Adipose tissue (tissue), 3 donors: ENCODE measurements around the gene SMIM45.

Source experiments
- H3K27ac ChIP-seq: one replicate; pipeline ENCODE4 v1.5.1; 2013; ENCODE audit warnings: low read depth, low read length
- WGBS, 3 donors: extraction: QIAGEN DNeasy Blood & Tissue Kit; methylation state at CpG; one replicate each; pipeline ENCODE4 v1.1.7; 2013; 5-methylcytosine and 5-hydroxymethylcytosine counted together
- donor health status: healthy with polysubstance abuse.
- donor health status: Bipolar disorder and iron deficiency.
- donor health status: healthy.

SMIM45 gene

DNA sequence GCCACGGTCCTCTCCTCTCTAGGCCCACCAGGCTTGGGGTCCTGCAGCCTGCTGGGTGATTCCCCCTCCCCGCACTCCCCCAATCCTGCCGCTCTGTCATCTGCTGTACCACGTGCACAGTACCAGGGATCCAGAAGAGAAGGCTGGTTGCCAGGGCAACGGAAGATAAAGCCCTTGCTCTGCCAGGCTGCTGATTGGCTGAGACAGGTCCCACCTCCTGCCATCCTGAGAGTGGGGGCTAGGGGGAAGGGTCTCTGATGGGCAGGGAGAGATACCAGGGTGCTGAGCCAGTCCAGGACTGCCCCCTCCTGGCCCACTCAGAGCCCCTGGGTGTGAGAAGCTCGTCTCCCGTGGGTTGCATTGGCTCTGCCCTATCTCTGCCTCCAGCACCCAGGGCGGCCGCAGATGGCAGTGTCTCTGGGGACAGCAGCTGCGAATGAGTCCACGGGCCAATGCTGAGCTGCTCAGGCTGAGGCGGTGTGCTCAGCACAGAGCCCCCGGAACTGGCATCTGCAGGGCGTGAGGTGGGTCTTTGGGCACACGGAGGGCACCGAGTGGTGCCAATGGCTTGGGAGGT, at the start of gene SMIM45:
Gene SMIM45 (plus strand): TSS at position 253 of the 577 bp plus-strand sequence.
- H3K27ac ChIP-seq, result no peak within 1 kb of the TSS
- WGBS, 3 donors, result 49 to 72% (median 72%) methylated on average over 15 to 16 of the region's 16 CpGs

GRCh38 chr22:41902932-41903421, 49.0 kb upstream of the SMIM45 start:
- 84 to 88% (median 87%) methylated on average over 14 to 15 of the region's 15 CpGs for WGBS, 3 donors
- no peak overlapping the region for H3K27ac ChIP-seq

DNA sequence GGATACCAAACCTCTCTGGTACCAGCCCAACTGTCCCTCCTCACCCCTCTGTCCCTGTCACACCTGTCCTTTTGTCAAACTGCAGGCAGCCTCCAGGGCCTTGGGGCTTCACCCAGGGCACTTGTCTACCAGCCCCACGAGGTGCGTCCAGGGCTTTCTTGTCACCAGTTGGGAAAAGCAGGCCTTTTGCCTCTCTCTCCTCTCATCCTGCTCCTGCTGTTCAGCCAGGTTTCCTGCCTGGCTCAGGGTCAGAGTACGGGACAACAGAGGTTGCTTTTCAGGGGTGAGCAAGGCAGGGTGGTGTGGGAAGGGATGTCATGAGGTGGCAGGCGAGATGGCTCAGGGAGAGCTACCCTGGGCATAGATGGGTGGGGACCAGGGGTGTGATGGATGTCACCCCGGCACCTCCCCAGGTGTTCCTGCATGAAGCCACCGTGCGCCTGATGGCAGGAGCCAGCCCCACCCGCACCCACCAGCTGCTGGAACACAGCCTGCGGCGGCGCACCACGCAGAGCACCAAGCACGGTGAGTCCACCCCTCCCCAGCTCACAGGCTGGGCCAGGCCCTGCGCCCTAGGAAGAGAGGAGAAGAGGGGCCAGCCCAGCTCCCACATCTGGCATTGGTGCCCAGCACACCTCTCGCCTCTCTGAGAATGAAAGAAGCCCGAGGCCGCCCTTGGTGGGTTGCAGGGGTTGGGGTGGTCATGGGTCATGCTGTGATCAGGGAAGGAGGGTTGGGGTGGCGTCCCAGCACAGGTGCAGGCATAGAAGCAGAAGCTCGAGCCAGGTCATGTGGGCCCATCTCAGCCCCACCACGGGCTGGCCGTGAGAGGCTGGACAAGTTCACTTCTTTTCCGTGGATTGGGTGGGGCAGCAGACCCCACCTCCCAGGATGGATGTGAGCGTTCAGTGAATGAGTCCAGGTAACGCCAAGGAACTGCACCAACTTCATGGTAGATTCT, 47.2 kb upstream of the SMIM45 start:
- WGBS, 3 donors, result 92 to 93% (median 93%) methylated on average over 23 to 24 of the region's 24 CpGs
- H3K27ac ChIP-seq, result no peak overlapping the region

DNA sequence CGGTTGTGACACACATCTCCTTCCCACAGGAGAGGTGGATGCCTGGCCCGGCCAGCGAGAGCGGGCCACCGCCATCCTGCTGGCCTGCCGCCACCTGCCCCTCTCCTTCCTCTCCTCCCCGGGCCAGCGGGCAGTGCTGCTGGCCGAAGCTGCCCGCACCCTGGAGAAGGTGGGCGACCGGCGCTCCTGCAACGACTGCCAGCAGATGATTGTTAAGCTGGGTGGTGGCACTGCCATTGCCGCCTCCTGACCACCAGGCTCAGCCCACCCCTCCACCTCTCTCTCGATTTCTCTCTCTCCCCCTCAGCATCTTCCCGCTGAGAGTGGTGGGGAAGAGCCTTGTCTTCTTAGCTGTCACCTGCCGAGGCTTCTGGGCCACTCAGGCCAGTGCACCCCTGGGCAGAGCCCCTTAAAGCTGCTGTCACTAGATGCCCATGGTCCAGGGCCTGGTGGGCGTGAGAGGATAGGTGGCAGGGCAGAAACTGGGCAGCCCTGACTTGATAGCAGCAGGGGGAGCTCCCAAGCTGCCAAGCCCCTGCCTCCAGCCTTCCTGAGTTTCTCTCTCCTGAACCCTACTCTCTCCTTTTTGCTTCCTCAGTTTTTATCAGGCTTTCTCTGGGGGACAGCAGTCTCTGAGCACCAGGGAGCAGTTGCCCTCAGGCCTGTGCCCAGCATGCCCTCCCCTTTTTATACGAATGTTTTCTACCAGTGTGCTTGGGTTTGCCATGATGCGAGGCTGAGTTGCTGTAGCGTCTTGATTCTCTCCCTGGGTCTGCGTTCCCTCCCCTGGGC, 46.3 kb upstream of the SMIM45 start:
- 88 to 95% (median 94%) methylated on average over 23 of the region's 23 CpGs for WGBS, 3 donors
- no peak overlapping the region for H3K27ac ChIP-seq

- no peak overlapping the region for H3K27ac ChIP-seq
- WGBS, 3 donors, result 90 to 96% (median 94%) methylated on average over 5 of the region's 5 CpGs
Observed at GRCh38 chr22:41906822-41907221, 45.1 kb upstream of the SMIM45 start.

DNA sequence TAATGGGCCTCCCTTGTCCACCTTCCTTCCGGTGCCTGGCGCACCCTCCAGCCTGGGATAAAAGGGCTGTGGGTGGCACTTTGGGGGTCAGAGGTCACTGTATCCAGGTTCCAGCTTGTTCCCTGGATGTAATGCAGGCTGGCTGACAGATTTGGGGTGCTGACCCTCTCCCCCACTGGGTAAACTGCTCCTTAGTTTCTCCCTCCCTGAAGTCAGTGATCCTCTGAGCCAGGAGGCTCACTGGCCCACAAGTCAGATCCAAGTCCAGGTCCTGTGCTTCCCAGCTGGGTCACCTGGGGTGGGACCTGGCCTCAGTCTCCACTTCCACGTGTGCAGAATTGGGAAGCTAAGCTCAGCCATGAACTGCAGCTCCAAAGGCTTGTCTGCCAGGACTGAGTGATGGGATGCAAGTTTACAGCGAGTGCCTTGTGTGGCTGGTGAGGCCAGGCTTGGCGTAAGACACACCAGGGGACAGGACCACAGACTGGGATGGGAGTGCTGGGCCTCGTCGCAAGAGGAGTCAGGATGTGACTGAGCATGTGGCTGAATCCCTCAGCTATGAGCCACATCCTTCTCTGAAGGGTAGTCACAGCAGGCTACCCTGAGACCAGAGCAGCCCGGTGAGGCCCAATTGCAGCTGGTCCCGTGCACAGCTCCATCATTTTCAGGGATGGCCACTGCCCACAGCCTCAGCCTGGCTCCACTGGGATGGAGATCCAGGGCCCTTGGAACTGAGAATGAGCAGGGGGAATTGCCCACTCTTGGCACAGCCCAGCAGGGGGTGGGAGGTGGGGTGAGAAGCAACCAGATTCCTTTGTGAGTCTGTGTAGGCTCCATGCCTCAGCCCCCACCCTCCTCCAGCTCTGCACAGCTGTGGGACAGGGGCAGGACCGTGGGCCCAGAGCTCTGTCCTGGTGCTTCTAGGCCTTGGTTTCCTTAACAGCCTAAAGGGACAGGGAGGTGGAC, 44.2 kb upstream of the SMIM45 start:
- no peak overlapping the region for H3K27ac ChIP-seq
- WGBS, 3 donors, result 80 to 88% (median 84%) methylated on average over 10 of the region's 10 CpGs

DNA sequence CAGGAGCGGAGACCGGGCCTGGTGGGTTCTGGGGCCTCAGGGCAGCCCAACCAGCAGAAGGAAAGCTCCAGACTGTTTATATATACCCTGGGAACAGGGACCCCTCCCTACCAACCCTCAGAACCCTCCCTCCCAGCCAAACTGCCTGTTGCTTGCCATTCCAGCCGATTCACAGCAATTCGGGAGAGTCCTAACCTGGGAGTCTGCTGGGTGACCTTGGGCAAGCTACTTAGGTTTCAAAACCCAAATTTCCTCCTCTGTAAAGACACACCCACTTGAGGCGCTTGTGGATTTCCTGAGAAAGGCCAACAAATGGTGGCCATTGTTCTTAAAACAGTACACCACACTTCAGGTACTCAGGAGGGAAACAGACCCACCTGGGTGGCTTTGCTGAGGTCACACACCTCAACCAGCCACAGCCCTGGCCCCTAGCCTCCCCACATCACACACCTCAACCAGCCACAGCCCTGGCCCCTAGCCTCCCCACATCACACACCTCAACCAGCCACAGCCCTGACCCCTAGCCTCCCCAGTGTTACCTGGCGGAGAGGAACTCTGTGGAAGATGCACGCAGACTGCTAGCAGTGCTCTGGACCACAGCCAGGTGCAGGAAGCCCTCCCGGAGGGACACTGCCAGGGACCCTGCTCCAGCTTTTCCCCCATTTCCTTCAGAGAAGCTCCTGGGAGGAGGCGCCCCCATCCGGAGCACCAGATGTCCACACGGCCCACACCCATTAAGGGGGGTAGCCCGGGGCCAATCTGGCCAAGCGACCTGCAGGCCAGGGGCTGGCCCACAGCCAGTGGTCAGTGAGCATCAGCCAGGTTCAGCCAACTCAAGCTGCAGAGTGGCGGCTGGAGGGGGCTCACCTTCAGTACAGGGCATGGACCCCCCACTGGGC, 43.3 kb upstream of the SMIM45 start:
- H3K27ac ChIP-seq, result no peak overlapping the region
- 62 to 71% (median 62%) methylated on average over 14 of the region's 14 CpGs for WGBS, 3 donors

- no peak overlapping the region for H3K27ac ChIP-seq
- WGBS, 3 donors, result 23 to 32% (median 25%) methylated on average over 50 to 55 of the region's 55 CpGs
Observed at GRCh38 chr22:41909310-41910049, 42.5 kb upstream of the SMIM45 start.

DNA sequence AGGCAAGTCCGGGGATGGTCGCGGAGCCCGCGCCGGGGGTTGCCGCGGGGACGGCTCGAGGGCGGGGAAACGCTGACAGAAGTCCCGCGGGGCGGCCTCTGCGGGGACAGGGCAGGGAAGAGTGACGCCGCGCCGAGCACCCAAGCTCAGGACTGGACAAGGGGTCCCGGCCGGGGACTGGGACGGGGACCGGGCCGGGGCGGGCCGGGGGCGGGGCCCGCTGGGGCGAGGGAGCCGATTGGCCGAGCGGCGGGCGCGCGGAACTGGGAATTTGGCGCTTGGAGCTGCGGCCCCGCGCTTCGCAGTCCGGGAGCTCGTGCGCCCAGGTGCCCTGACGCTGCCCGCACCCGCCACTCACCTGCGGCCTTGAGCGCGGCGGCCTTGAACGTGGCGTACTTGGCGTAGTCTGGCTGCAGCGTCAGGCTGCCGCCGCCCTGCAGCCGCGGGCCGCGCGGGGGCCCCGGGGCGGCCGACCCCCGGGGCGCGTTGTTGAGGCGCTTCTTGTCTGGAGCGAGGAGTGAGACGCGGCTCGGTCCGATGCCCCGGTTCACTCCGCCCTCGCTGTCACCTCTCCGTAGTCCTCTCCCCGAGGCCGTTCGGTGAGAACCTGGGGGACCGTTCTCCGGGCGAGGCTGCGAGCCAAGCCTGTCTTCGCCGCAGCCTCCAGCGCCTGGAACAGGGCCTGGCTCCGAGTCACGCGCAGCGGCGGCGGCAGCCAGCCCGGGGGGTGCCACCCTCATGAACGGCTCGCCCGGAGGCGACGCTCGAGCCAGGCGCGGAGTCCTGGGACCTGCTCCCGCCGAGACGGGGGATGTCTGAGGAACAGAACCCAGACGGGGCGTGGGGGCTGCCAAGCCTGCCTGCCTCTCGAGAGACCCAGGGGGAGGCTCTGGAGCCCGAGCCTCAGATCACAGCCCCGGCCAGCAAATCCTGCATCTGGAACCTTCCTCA, 41.6 kb upstream of the SMIM45 start:
- WGBS, 3 donors, result 1 to 2% (median 1%) methylated on average over 73 to 112 of the region's 112 CpGs

GRCh38 chr22:41911001-41911611, 40.8 kb upstream of the SMIM45 start:
- WGBS, 3 donors, result 8 to 10% (median 9%) methylated on average over 32 to 37 of the region's 37 CpGs
- no peak overlapping the region for H3K27ac ChIP-seq

More for the DNA sequence above, 41.6 kb upstream of the SMIM45 start:
- H3K27ac ChIP-seq, result no peak overlapping the region

GRCh38 chr22:41912338-41913039, 39.5 kb upstream of the SMIM45 start:
- no peak overlapping the region for H3K27ac ChIP-seq
- WGBS, 3 donors, result 81 to 84% (median 81%) methylated on average over 8 to 9 of the region's 9 CpGs

DNA sequence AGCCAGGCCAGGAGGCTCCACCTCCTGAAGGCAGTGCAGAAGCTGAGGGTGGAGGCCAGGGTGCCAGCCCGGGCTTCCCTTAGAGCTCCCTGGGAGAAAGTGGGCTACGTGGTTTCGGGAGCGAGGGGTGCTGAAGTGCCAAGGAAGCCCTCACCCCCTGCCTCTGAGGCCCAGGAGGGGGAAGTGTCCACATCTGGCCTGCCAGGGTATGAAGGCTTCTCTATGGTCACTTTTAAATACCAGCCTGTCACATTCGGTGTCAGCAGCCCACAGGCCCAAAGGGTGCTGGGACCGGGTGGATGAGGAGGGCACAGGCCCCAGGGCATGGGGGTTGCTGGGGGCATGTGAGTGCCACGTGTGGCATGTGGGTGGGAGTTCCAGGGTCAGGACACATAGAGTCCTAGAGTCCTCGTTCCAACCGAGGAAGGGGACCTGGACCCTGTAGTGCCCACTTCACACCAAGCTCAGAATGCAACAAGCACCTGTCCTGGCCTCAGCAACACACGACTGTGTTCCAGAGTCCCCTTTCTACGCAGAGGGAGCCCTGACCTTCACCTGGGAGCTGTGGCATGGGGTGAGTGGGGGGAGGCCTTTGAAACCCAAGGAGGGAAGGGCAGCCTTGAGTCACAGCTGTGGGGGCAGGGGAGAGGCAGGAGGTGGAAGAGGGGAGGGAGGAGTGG, 38.8 kb upstream of the SMIM45 start:
- H3K27ac ChIP-seq, result no peak overlapping the region
- 61 to 79% (median 64%) methylated on average over 11 of the region's 11 CpGs for WGBS, 3 donors

GRCh38 chr22:41913842-41914534, 38.0 kb upstream of the SMIM45 start:
- H3K27ac ChIP-seq, result no peak overlapping the region
- WGBS, 3 donors, result 2 to 6% (median 2%) methylated on average over 57 to 79 of the region's 79 CpGs
